Loucy (cell line): ENCODE measurements around the gene DYNC2H1.

Source experiments
- EZH2phosphoT487 ChIP-seq: fragments of 200-600 bp; IDR thresholded peaks from 2 replicates; pipeline ENCODE4 v1.6.1; 2018; ENCODE audit warnings: antibody characterized with exemption, mild to moderate bottlenecking, moderate library complexity, borderline replicate concordance
- TF ChIP-seq, protein P1 (sequence below): fragments of 200-600 bp; sonication (generic); conservative IDR thresholded peaks from 2 replicates; pipeline ENCODE4 v1.5.1; 2014; ENCODE audit warnings: mild to moderate bottlenecking, antibody characterized with exemption, low read length

DNA sequence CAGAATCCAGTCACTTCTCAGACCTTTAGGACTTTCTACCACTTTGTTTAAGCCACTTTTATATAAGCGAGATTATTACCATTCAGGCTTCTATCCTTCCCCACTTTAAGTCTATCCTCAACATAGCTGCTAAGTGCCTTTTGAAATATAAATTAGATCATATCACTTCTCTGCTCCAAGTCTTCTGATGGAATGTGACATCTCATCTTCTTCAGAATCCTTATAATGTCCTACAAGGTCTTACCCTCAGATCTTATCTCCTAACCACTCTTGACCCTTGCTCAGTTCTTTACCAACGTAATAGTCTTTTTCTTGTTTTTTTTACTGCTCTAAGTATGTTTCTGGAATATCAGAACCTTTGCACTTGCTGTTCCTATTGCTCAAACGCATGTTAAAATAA, 188.7 kb downstream of the DYNC2H1 start:
- TF ChIP-seq, protein P1, sequence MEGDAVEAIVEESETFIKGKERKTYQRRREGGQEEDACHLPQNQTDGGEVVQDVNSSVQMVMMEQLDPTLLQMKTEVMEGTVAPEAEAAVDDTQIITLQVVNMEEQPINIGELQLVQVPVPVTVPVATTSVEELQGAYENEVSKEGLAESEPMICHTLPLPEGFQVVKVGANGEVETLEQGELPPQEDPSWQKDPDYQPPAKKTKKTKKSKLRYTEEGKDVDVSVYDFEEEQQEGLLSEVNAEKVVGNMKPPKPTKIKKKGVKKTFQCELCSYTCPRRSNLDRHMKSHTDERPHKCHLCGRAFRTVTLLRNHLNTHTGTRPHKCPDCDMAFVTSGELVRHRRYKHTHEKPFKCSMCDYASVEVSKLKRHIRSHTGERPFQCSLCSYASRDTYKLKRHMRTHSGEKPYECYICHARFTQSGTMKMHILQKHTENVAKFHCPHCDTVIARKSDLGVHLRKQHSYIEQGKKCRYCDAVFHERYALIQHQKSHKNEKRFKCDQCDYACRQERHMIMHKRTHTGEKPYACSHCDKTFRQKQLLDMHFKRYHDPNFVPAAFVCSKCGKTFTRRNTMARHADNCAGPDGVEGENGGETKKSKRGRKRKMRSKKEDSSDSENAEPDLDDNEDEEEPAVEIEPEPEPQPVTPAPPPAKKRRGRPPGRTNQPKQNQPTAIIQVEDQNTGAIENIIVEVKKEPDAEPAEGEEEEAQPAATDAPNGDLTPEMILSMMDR = no peak
- no peak for TF ChIP-seq EZH2phosphoT487
